Endodermal cell (in vitro differentiated cells): ENCODE results near the gene NAV2. TPM values are rescaled to one million over a fixed set of nuclear protein-coding genes. Genes with fewer than 3 reads are reported as not detected.
"Not testable (repeated sequence)": the region's sequence is repeated elsewhere in the genome, so short reads cannot be mapped to it uniquely, and the experiment has no call there.

Experiments
- DNase-seq: peaks from one replicate; pipeline ENCODE4 v3.0.0-alpha.2; 2017
- H3K27ac ChIP-seq: 2 replicates; pipeline ENCODE4 v1.5.1; 2013; ENCODE audit warnings: mild to moderate bottlenecking, low read depth, low read length, moderate library complexity
- H3K27me3 ChIP-seq: 2 replicates; pipeline ENCODE4 v1.6.1; 2013; ENCODE audit warnings: mild to moderate bottlenecking, low read length, moderate library complexity; ENCODE audit not compliant: insufficient read depth, control insufficient read depth, poor library complexity, severe bottlenecking
- H3K36me3 ChIP-seq: 2 replicates; pipeline ENCODE4 v1.7.0; 2013; ENCODE audit warnings: mild to moderate bottlenecking, low read length, moderate library complexity; ENCODE audit not compliant: control insufficient read depth, insufficient read depth
- H3K4me1 ChIP-seq: one replicate; pipeline ENCODE4 v1.7.0; 2013; ENCODE audit warnings: low read length; ENCODE audit not compliant: control insufficient read depth, insufficient read depth
- H3K4me3 ChIP-seq: 2 replicates; pipeline ENCODE4 v1.5.1; 2013; ENCODE audit warnings: mild to moderate bottlenecking, low read length, moderate library complexity
- H3K9ac ChIP-seq: 2 replicates; pipeline ENCODE4 v1.6.1; 2013; ENCODE audit warnings: mild to moderate bottlenecking, low read length, moderate library complexity; ENCODE audit not compliant: poor library complexity, severe bottlenecking; ENCODE audit errors: extremely low read depth
- H3K9me3 ChIP-seq: 2 replicates; pipeline ENCODE4 v1.6.1; 2013; ENCODE audit warnings: mild to moderate bottlenecking, low read length, moderate library complexity; ENCODE audit not compliant: control insufficient read depth
- H3K27ac Mint-ChIP-seq: 2 replicates; pipeline ENCODE4 v1.8.0; 2020; ENCODE audit warnings: mixed read lengths
- H3K27me3 Mint-ChIP-seq: 2 replicates; pipeline ENCODE4 v1.8.0; 2021; ENCODE audit warnings: mild to moderate bottlenecking, mixed read lengths; ENCODE audit not compliant: insufficient read depth
- H3K36me3 Mint-ChIP-seq: 2 replicates; pipeline ENCODE4 v1.8.0; 2020; ENCODE audit warnings: low read depth, mixed read lengths
- H3K4me1 Mint-ChIP-seq: 2 replicates; pipeline ENCODE4 v1.8.0; 2020; ENCODE audit warnings: mixed read lengths
- H3K4me3 Mint-ChIP-seq: 2 replicates; pipeline ENCODE4 v1.8.0; 2020; ENCODE audit warnings: mild to moderate bottlenecking, moderate library complexity, mixed read lengths
- H3K9me3 Mint-ChIP-seq: 2 replicates; pipeline ENCODE4 v1.8.0; 2020; ENCODE audit warnings: mild to moderate bottlenecking, mixed read lengths
- WGBS, 2 experiments: methylation state at CpG; one replicate each; pipeline versions ENCODE4 v1.1.5 to v1.1.7; 2013; ENCODE audit warnings: missing lambda C conversion rate in 2 of 2, mixed read lengths in 1 of 2; ENCODE audit not compliant: insufficient coverage in 1 of 2, insufficient read length in 1 of 2; 5-methylcytosine and 5-hydroxymethylcytosine counted together
- total RNA-seq, 2 donors: library from RNA; stranded (reverse); fragmentation: NEBNext Ultra II Directional in 1 of 2; extraction: Animal tissue kit (Norgen Biotek cat#: 25700) in 1 of 2; gene quantifications; 2 replicates in 1 of 2; 3 replicates in 1 of 2; pipeline ENCODE4 v1.2.1, GENCODE V29; 2021
- TF ChIP-seq, protein P1 (sequence below): fragments of 200-600 bp; sonication (generic); conservative IDR thresholded peaks from 2 replicates; pipeline ENCODE4 v1.5.0; 2021; ENCODE audit warnings: antibody characterized with exemption, mild to moderate bottlenecking

Gene NAV2
- total RNA-seq, 2 donors from 2014 or later: 37.1 to 42.4 TPM

GRCh38 chr11:20126724-20127123, 414.1 kb downstream of the NAV2 start:
- Mint-ChIP-seq H3K9me3 (no peaks in the 10 kb centered on the region), H3K27ac (no peak overlapping the region), H3K4me1 (no peaks in the 10 kb centered on the region), H3K4me3 (no peak overlapping the region), H3K36me3 (no peaks in the 10 kb centered on the region), H3K27me3 (peaks cover 22% of the 10 kb centered on the region)
- TF ChIP-seq, protein P1, sequence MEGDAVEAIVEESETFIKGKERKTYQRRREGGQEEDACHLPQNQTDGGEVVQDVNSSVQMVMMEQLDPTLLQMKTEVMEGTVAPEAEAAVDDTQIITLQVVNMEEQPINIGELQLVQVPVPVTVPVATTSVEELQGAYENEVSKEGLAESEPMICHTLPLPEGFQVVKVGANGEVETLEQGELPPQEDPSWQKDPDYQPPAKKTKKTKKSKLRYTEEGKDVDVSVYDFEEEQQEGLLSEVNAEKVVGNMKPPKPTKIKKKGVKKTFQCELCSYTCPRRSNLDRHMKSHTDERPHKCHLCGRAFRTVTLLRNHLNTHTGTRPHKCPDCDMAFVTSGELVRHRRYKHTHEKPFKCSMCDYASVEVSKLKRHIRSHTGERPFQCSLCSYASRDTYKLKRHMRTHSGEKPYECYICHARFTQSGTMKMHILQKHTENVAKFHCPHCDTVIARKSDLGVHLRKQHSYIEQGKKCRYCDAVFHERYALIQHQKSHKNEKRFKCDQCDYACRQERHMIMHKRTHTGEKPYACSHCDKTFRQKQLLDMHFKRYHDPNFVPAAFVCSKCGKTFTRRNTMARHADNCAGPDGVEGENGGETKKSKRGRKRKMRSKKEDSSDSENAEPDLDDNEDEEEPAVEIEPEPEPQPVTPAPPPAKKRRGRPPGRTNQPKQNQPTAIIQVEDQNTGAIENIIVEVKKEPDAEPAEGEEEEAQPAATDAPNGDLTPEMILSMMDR: no peak
- no peaks in the 10 kb centered on the region for H3K27me3 ChIP-seq
- no peaks in the 10 kb centered on the region for H3K9me3 ChIP-seq
- no peak overlapping the region for H3K9ac ChIP-seq
- DNase-seq: no peak
- no peaks in the 10 kb centered on the region for H3K36me3 ChIP-seq
- H3K4me3 ChIP-seq: no peak overlapping the region
- H3K4me1 ChIP-seq: no peaks in the 10 kb centered on the region
- 91 to 92% methylated on average over 5 to 6 of the region's 8 CpGs for WGBS, 2 experiments
- H3K27ac ChIP-seq: no peak overlapping the region

- H3K4me3 ChIP-seq: no peak overlapping the region
- TF ChIP-seq, protein P1: peak; percentile 96
- Mint-ChIP-seq H3K27ac (no peak overlapping the region), H3K27me3 (peaks cover 33% of the 10 kb centered on the region), H3K9me3 (no peaks in the 10 kb centered on the region), H3K36me3 (no peaks in the 10 kb centered on the region), H3K4me3 (no peak overlapping the region), H3K4me1 (no peaks in the 10 kb centered on the region)
- H3K4me1 ChIP-seq: no peaks in the 10 kb centered on the region
- no peaks in the 10 kb centered on the region for H3K27me3 ChIP-seq
- no peaks in the 10 kb centered on the region for H3K9me3 ChIP-seq
- no peak overlapping the region for H3K27ac ChIP-seq
- H3K36me3 ChIP-seq: no peaks in the 10 kb centered on the region
- no peak overlapping the region for H3K9ac ChIP-seq
- 72 to 81% methylated on average over 11 to 16 of the region's 16 CpGs for WGBS, 2 experiments
- DNase-seq: peak; percentile 95
Measured at GRCh38 chr11:20127671-20128527, 415.3 kb downstream of the NAV2 start.

GRCh38 chr11:20128528-20128825, 415.8 kb downstream of the NAV2 start:
- 79 to 89% methylated on average over 5 to 7 of the region's 7 CpGs for WGBS, 2 experiments
- H3K27ac Mint-ChIP-seq, H3K27ac ChIP-seq, H3K27me3 ChIP-seq, H3K4me1 ChIP-seq, H3K9me3 ChIP-seq, H3K9ac ChIP-seq, H3K4me3 Mint-ChIP-seq, H3K36me3 ChIP-seq, H3K9me3 Mint-ChIP-seq, H3K36me3 Mint-ChIP-seq, DNase-seq, H3K4me3 ChIP-seq, H3K4me1 Mint-ChIP-seq: not testable (repeated sequence)
- peaks cover 35% of the 10 kb centered on the region for H3K27me3 Mint-ChIP-seq
